GM06990 (cell line): ENCODE results near the gene GZF1.

Experiments used
- DNase-seq: peaks from one replicate; pipeline ENCODE4 v3.0.0-alpha.2; 2011; ENCODE audit not compliant: insufficient read length; ENCODE audit errors: extremely low read depth
- H3K27me3 ChIP-seq: replicated peaks from 2 replicates; pipeline ENCODE4 v1.6.0; 2011; ENCODE audit warnings: low read length; ENCODE audit not compliant: control insufficient read depth, insufficient read depth
- H3K36me3 ChIP-seq: 2 replicates; pipeline ENCODE4 v1.5.1; 2011; ENCODE audit warnings: low read length; ENCODE audit not compliant: control insufficient read depth, insufficient read depth
- H3K4me3 ChIP-seq: replicated peaks from 2 replicates; pipeline ENCODE4 v1.5.1; 2011; ENCODE audit warnings: low read depth, mild to moderate bottlenecking, control low read depth, low read length
- TF ChIP-seq, protein P1 (sequence below): IDR thresholded peaks from 2 replicates; pipeline ENCODE4 v1.5.1; 2011; ENCODE audit warnings: low read length, control low read depth, mild to moderate bottlenecking, inconsistent platforms; ENCODE audit not compliant: insufficient read depth, poor library complexity, severe bottlenecking

The GZF1 gene

GRCh38 chr20:23415959-23416583, 54.1 kb downstream of the GZF1 start:
- Histone ChIP-seq H3K27me3 (no peaks in the 10 kb centered on the region), H3K4me3 (no peak overlapping the region), H3K36me3 (no peaks in the 10 kb centered on the region)
- TF ChIP-seq, protein P1, sequence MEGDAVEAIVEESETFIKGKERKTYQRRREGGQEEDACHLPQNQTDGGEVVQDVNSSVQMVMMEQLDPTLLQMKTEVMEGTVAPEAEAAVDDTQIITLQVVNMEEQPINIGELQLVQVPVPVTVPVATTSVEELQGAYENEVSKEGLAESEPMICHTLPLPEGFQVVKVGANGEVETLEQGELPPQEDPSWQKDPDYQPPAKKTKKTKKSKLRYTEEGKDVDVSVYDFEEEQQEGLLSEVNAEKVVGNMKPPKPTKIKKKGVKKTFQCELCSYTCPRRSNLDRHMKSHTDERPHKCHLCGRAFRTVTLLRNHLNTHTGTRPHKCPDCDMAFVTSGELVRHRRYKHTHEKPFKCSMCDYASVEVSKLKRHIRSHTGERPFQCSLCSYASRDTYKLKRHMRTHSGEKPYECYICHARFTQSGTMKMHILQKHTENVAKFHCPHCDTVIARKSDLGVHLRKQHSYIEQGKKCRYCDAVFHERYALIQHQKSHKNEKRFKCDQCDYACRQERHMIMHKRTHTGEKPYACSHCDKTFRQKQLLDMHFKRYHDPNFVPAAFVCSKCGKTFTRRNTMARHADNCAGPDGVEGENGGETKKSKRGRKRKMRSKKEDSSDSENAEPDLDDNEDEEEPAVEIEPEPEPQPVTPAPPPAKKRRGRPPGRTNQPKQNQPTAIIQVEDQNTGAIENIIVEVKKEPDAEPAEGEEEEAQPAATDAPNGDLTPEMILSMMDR = no peak
- DNase-seq = no peak

DNA sequence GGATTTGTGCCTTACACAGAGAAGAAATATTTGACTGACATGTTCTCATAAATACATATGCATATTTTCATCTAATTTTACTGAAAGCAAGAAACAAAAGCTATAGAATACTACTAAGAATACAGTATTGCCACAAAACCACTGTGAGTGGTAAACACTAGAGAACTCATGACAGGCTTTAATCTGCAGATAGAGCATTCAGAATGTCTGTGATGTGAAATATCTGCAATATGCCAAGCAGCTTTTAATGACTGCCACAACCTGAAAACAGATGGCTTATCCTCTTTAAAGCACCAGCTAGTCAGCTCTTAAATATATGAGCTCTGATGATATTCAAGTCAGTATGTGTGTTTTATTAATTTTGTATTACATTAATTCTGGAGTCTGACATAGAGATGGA, 55.9 kb downstream of the GZF1 start:
- Histone ChIP-seq H3K27me3 (no peaks in the 10 kb centered on the region), H3K4me3 (no peak overlapping the region), H3K36me3 (no peaks in the 10 kb centered on the region)
- TF ChIP-seq, protein P1 = no peak
- DNase-seq = no peak

DNA sequence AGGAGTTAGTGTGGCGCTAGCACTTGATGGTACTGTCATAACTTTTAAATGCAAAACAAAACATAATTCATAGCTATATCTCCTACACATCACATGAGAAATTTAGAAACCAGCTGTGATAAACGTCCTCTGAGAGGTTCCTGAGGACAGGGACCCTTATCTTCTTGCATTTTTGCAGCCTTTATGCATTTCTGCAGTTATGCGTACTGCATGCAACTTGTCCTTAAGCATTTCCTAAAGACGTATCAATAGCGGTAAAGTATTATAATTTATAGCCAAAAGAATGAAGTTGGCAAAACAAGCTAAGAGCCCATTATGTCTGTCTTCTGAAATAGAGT, 57.6 kb downstream of the GZF1 start:
- TF ChIP-seq, protein P1 = no peak
- no peaks in the 10 kb centered on the region for H3K36me3 ChIP-seq
- DNase-seq = no peak
- H3K27me3 ChIP-seq = no peaks in the 10 kb centered on the region
- peak overlapping the region; percentile 91 for H3K4me3 ChIP-seq

GRCh38 chr20:23419995-23420901, 58.3 kb downstream of the GZF1 start:
- H3K36me3 ChIP-seq = no peaks in the 10 kb centered on the region
- DNase-seq = peak; percentile 57
- H3K4me3 ChIP-seq = peak overlapping the region; percentile 91
- no peaks in the 10 kb centered on the region for H3K27me3 ChIP-seq
- TF ChIP-seq, protein P1 = no peak

GRCh38 chr20:23420943-23421931, 59.3 kb downstream of the GZF1 start, which contains the start of gene NAPB:
Gene NAPB (minus strand): TSS chr20:23421488. CDS start chr20:23421402, 86 bp downstream.
- H3K27me3 ChIP-seq = no peaks in the 10 kb centered on the region
- peak within 1 kb of the TSS; percentile 91 for H3K4me3 ChIP-seq
- no peaks in the 10 kb centered on the region for H3K36me3 ChIP-seq
- DNase-seq = peak; percentile 93
- TF ChIP-seq, protein P1 = peak; percentile 21
